ENCODE measurements around the gene HRH1.

HRH1 gene

GRCh38 chr3:11156026-11156410 is 1.7 kb downstream of the HRH1 start:
- Histone ChIP-seq H3K27ac (ENCODE audit: low read depth, low read length) (no peak overlapping the region), H3K9me2 (replicated peaks; ENCODE audit: insufficient read depth, low read length) (no peaks in the 10 kb centered on the region), H3K79me2 (ENCODE audit: insufficient read depth, low read length) (no peaks in the 10 kb centered on the region), H3K9me3 (ENCODE audit: insufficient read depth, low read length) (no peaks in the 10 kb centered on the region), H3K36me3 (ENCODE audit: low read length) (no peaks in the 10 kb centered on the region), H3K4me2 (ENCODE audit: low read depth, low read length, poor library complexity, severe bottlenecking) (no peak overlapping the region), H3K27me3 (ENCODE audit: low read length) (no peaks in the 10 kb centered on the region), H4K20me1 (ENCODE audit: low read depth, low read length) (no peaks in the 10 kb centered on the region), H2AFZ (ENCODE audit: low read depth, low read length, severe bottlenecking) (no peak overlapping the region), H3K9ac (ENCODE audit: low read length) (no peak overlapping the region), H3F3A (ENCODE audit: insufficient read depth) (no peaks in the 10 kb centered on the region), H3K4me3 (ENCODE audit: insufficient read depth, low read length, poor library complexity, severe bottlenecking) (no peak overlapping the region)
- TF ChIP-seq EZH2phosphoT487 (conservative IDR thresholded peaks at IDR 0.05; ENCODE audit: low read length): no peak
- no peak for TF ChIP-seq CTCF (IDR thresholded peaks at IDR 0.05; ENCODE audit: insufficient read depth, low read length, poor library complexity, severe bottlenecking)

GRCh38 chr3:11157421-11157820 is 3.1 kb downstream of the HRH1 start:
- TF ChIP-seq EZH2phosphoT487 (conservative IDR thresholded peaks at IDR 0.05; ENCODE audit: low read length) (no peak), CTCF (IDR thresholded peaks at IDR 0.05; ENCODE audit: insufficient read depth, low read length, poor library complexity, severe bottlenecking) (no peak)
- Histone ChIP-seq H2AFZ (ENCODE audit: low read depth, low read length, severe bottlenecking) (no peak overlapping the region), H3K27ac (ENCODE audit: low read depth, low read length) (no peak overlapping the region), H3K4me2 (ENCODE audit: low read depth, low read length, poor library complexity, severe bottlenecking) (no peak overlapping the region), H4K20me1 (ENCODE audit: low read depth, low read length) (no peaks in the 10 kb centered on the region), H3K4me3 (ENCODE audit: insufficient read depth, low read length, poor library complexity, severe bottlenecking) (no peak overlapping the region), H3K27me3 (ENCODE audit: low read length) (no peaks in the 10 kb centered on the region), H3F3A (ENCODE audit: insufficient read depth) (no peaks in the 10 kb centered on the region), H3K79me2 (ENCODE audit: insufficient read depth, low read length) (no peaks in the 10 kb centered on the region), H3K9me2 (replicated peaks; ENCODE audit: insufficient read depth, low read length) (no peaks in the 10 kb centered on the region), H3K36me3 (ENCODE audit: low read length) (no peaks in the 10 kb centered on the region), H3K9me3 (ENCODE audit: insufficient read depth, low read length) (no peaks in the 10 kb centered on the region), H3K9ac (ENCODE audit: low read length) (no peak overlapping the region)

GRCh38 chr3:11159421-11159904 is 5.2 kb downstream of the HRH1 start:
- no peaks in the 10 kb centered on the region for H3F3A ChIP-seq (ENCODE audit: insufficient read depth)
- no peak overlapping the region for H3K9ac ChIP-seq (ENCODE audit: low read length)
- no peak overlapping the region for H3K27ac ChIP-seq (ENCODE audit: low read depth, low read length)
- no peaks in the 10 kb centered on the region for H3K27me3 ChIP-seq (ENCODE audit: low read length)
- no peaks in the 10 kb centered on the region for H3K9me2 ChIP-seq (replicated peaks; ENCODE audit: insufficient read depth, low read length)
- no peak overlapping the region for H3K4me2 ChIP-seq (ENCODE audit: low read depth, low read length, poor library complexity, severe bottlenecking)
- no peaks in the 10 kb centered on the region for H3K9me3 ChIP-seq (ENCODE audit: insufficient read depth, low read length)
- no peaks in the 10 kb centered on the region for H3K79me2 ChIP-seq (ENCODE audit: insufficient read depth, low read length)
- no peak overlapping the region for H3K4me3 ChIP-seq (ENCODE audit: insufficient read depth, low read length, poor library complexity, severe bottlenecking)
- no peak overlapping the region for H2AFZ ChIP-seq (ENCODE audit: low read depth, low read length, severe bottlenecking)
- no peaks in the 10 kb centered on the region for H3K36me3 ChIP-seq (ENCODE audit: low read length)
- no peaks in the 10 kb centered on the region for H4K20me1 ChIP-seq (ENCODE audit: low read depth, low read length)
- TF ChIP-seq CTCF (IDR thresholded peaks at IDR 0.05; ENCODE audit: insufficient read depth, low read length, poor library complexity, severe bottlenecking) (no peak), EZH2phosphoT487 (conservative IDR thresholded peaks at IDR 0.05; ENCODE audit: low read length) (no peak)
